Astrocyte of the spinal cord (primary cell): ENCODE data around the gene RNF186.

Source experiments
- DNase-seq: peaks from one replicate; pipeline ENCODE4 v3.0.0; 2011; ENCODE audit warnings: low read depth, low spot score
- H3K4me3 ChIP-seq: 2 replicates; pipeline ENCODE4 v1.5.1; 2011; ENCODE audit warnings: low read depth, mild to moderate bottlenecking, low read length, moderate library complexity
- CTCF ChIP-seq: IDR thresholded peaks from 2 replicates; pipeline ENCODE4 v1.5.1; 2012; ENCODE audit warnings: low read depth, mild to moderate bottlenecking, low read length, inconsistent platforms
- in situ Hi-C: cut with HindIII; loops from 2 replicates; pipeline ENCODE4 v1.10.0; 2017; ENCODE audit warnings: low sequenced_read_pairs

RNF186 gene

GRCh38 chr1:19808351-19808750 lies 6.7 kb downstream of the RNF186 start:
- no peak for TF ChIP-seq CTCF
- in situ Hi-C loops = no loop called here
- H3K4me3 ChIP-seq = no peak overlapping the region
- no peak for DNase-seq

- TF ChIP-seq CTCF = no peak
- no peak overlapping the region for H3K4me3 ChIP-seq
- in situ Hi-C loops = no loop called here
- peak; percentile 75 for DNase-seq
Observed at GRCh38 chr1:19804831-19805251, 10.2 kb downstream of the RNF186 start.

- in situ Hi-C loops = no loop called here
- H3K4me3 ChIP-seq = no peak overlapping the region
- TF ChIP-seq CTCF = no peak
- DNase-seq = no peak
Observed at GRCh38 chr1:19802269-19802668, 12.8 kb downstream of the RNF186 start.

- DNase-seq = peak; percentile 93
- no peak for TF ChIP-seq CTCF
- H3K4me3 ChIP-seq = peak overlapping the region; percentile 41
- in situ Hi-C loops = no loop called here
Observed at GRCh38 chr1:19800076-19800804, 14.8 kb downstream of the RNF186 start.

GRCh38 chr1:19799230-19800075 lies 15.6 kb downstream of the RNF186 start, which contains the start of gene TMCO4:
TMCO4 (minus strand) TSS chr1:19799916; CDS start chr1:19780758, 19,158 bp downstream.
- peak within 1 kb of the TSS; percentile 41 for H3K4me3 ChIP-seq
- in situ Hi-C loops = no loop called here
- TF ChIP-seq CTCF = peak; percentile 26
- DNase-seq = peak; percentile 28

- in situ Hi-C loops = no loop called here
Observed at GRCh38 chr1:19798486-19799229, 16.4 kb downstream of the RNF186 start.

More at GRCh38 chr1:19798486-19799229, 16.4 kb downstream of the RNF186 start:
- DNase-seq = no peak
- no peak for TF ChIP-seq CTCF
- no peak overlapping the region for H3K4me3 ChIP-seq
